Erythroblast (primary cell): Measurements from ENCODE around the gene TXNDC15.
A peak's percentile ranks its signal among the peaks of the same experiment; 100 is the strongest.
"Not testable (repeated sequence)": the region's sequence is repeated elsewhere in the genome, so short reads cannot be mapped to it uniquely, and the experiment has no call there.

Experiments
- DNase-seq, 2 experiments: peaks; one replicate each; lab custom pipeline; 2025; lab: John Stamatoyannopoulos, UW
- GATA1 ChIP-seq: IDR thresholded peaks from 2 replicates; pipeline ENCODE4 v1.6.1; 2011; ENCODE audit warnings: low read depth, mild to moderate bottlenecking, control low read depth, low read length, moderate library complexity
- POLR2A ChIP-seq: IDR thresholded peaks from 2 replicates; pipeline ENCODE4 v1.6.1; 2011; ENCODE audit warnings: mild to moderate bottlenecking, low read length

Gene TXNDC15

DNA sequence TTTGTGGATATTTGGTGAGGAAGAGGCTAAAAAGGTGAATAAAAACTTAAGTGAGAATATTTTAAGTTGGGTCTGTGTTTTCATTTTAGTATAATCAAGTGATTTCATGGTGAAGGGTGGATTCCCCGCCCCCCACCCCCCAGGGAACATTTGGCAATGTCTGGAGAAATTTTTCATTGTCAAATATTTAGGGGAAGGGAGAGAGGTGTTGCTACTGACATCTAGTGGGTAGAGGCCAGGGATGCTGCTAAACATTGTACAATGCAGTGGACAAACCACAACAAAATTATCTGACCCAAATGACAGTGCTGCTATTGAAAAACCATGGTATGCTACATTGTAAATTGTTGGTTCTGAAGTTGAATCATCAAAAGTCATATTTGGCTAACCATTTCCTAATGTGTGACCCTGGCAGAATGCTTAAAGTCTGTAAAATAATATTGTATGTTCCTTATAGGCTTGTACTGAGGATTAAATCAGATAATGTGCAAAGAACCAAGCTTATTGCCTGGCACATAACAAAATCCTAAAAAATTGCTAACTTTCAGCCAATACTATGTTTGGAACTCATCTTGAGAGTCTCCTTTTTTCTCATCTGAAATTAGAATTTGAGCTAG is 22.8 kb upstream of the TXNDC15 start:
- DNase-seq = peak; percentile 33 to 40
- TF ChIP-seq GATA1 (no peak), POLR2A (no peak)

DNA sequence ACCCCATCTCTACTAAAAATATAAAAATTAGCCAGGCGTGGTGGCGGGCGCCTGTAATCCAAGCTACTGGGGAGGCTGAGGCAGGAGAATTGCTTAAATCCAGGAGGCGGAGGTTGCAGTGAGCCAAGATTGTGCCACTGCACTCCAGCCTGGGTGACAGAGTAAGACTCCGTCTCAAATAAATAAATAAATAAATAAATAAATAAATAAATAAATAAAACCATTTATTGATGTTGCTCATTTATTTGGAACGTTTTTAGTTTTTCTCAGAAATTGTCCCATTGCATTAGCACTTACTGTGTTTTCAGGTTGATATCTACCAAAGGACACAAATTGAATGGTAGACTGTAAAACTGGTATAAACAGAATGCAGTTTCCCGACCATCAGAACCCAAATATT is 17.7 kb upstream of the TXNDC15 start:
- not testable (repeated sequence) for DNase-seq

DNA sequence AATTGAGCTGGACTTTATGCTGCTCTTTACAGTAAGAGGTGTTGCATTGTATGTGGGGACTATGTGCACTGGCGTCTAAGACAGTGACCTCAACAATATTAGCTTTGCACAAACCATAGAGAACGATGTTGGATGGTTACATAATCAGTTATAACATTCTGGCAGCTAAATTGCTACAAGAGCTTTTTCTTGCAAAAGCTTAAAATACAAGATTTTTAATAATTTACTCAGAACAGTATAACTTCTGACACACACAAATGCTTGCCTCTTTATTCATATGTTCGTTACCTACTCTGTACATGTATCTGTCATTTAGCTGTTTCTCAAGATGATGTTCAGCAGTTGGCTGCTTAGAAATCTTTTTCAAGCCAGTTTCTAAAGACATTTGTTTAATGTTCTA is 16.8 kb upstream of the TXNDC15 start:
- DNase-seq = no peak
- TF ChIP-seq POLR2A = no peak
- TF ChIP-seq GATA1 = no peak

DNA sequence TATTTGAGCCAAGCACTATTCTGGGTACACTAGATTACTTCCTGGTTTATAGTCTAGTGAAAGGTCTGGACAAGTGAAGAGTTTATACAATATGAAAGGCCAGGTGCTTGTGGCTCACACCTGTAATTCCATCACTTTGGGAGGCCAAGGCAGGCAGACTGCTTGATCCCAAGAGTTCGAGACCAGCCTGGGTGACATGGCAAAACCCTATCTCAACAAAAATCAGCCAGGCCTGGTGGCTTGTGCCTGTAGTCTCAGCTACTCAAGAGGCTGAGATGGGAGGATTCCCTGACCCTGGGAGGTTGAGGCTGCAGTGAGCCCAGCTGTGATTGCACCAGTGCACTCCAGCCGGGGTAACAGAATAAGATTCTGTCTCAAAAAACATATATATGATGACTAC is 9.5 kb upstream of the TXNDC15 start:
- DNase-seq = peak; percentile 35 to 40
- TF ChIP-seq POLR2A = no peak
- TF ChIP-seq GATA1 = no peak

DNA sequence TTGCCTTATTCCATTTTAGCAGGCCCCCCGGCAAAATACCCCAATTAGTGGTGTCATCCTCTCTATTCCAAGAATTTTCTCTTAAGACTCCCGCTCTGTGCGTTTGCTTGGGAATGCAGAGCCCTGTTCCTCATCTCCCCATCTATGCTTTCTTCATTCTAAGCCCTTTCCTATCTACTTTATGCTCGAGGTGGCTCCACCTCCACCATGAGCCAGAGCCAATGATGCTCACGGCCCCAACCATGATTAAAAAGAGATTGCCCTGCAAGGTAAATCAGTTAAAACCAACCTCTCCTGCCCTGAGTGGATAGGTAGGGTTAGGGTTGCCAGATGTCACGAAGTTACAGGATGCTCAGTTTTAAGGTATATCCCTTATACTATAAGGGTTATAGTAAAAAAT is 677 bp upstream of the TXNDC15 start:
- TF ChIP-seq POLR2A (no peak), GATA1 (no peak)
- no peak for DNase-seq

DNA sequence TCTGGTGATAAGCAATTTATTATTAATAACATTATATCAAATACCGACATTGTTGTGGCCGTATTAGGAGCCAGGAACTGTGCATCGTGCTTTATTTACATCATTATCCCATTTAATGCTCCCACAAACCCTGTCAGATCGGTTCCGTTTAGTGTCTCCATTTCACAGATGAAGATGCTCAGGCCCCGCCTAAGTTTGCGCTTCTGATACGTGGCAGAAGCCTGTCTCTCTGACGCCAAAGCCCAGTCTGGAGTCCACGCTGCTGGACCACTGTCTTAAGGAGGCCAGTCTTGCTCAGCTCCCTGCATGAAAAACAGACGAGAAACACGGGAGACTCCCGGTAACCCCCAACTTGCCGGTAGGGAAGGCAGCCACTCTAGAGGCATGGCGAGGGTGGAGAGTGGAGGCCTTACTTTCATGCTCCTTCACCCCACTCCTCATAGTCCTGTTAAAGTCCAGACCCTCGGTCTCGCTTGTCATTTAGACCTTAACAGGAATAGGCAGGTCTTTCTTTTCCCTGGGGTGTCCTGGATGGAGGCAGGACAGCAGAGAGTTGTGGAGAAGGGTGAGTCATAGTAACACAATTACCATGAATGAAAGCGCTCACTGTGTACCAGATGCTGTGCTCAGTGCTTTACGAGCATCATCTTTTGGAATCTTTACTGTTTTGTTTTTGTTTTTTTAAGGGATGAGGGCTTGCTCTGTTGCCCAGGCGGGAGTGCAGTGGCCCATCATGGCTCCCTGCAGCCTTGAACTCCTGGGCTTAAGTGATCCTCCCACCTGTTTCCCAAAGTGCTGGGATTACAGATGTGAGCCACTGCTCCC is 872 bp downstream of the TXNDC15 start:
- peak; percentile 70 to 71 for DNase-seq

DNA sequence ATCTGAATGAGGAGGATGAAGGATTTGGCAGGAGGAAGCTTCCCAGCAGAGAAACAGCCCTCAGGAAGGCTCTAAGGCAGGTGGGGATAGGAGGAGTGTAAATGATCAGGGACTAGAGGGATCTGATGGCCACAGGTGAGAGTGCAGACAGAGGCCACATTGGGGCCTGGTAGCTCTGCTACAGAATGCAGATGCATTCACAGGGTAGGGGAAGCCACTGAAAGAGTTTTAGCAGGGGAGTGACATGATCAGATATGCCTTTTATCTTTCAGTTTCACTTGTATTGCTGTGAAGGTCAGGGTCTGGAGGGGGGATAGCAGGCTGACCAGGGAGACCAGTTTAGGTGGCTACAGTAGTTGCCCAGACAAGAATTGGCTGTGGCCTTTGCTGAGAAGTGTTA is 3.0 kb downstream of the TXNDC15 start:
- TF ChIP-seq GATA1 = no peak
- no peak for TF ChIP-seq POLR2A
- peak; percentile 55 to 81 for DNase-seq

More for the DNA sequence above, 872 bp downstream of the TXNDC15 start:
- no peak for TF ChIP-seq GATA1
- no peak for TF ChIP-seq POLR2A

DNA sequence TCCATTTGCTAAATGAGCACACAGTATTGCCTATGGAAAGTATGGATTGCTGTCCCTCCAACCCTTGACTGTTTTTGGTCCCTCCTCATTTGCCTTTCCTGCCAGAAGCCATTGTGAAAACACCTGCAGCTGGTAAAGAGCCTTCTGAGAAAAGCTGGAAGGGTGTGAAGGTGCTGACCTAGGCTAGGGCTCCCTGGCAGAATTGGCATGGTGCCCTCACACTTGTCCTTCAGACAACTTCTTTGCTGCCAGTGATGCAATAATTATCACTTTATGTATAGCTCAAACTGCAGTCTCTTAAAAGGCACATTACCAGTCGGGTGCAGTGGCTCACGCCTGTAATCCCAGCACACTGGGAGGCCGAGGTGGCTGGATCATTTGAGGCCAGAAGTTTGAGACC is 4.2 kb downstream of the TXNDC15 start:
- DNase-seq = peak; percentile 29 to 32
- TF ChIP-seq GATA1 (no peak), POLR2A (no peak)

DNA sequence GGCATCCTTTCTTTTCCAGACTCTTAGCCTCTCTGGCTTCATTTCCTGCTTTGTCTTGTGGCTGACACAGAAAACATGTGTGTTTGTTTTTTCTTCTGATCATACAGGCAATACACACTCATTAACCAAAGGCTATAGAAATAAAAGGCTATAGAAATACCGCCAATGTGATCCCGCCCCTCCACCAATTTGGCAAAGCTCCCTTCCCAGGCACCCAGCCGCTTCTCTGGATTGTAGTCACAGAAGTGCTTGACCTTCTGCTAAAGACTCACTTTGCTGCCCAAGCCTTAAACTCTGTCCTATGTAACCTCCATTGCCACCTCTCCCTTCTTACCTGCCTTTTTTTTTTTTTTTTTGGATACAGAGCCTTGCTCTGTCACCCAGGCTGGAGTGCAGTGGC is 5.3 kb downstream of the TXNDC15 start:
- no peak for DNase-seq
- TF ChIP-seq POLR2A = no peak

DNA sequence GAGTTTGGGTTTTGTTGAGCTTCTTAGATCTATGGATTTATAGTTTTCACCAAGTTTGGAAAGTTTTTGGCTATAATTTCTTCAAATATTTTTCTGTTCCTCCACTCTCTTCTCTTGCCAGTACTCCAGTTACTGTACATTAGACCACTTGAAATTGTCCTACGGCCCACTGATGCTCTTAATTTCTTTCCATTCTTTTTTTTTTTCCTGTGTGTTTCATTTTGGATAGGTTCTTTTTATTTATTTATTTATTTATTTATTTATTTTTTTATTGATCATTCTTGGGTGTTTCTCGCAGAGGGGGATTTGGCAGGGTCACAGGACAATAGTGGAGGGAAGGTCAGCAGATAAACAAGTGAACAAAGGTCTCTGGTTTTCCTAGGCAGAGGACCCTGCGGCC is 6.8 kb downstream of the TXNDC15 start:
- DNase-seq = not testable (repeated sequence)

DNA sequence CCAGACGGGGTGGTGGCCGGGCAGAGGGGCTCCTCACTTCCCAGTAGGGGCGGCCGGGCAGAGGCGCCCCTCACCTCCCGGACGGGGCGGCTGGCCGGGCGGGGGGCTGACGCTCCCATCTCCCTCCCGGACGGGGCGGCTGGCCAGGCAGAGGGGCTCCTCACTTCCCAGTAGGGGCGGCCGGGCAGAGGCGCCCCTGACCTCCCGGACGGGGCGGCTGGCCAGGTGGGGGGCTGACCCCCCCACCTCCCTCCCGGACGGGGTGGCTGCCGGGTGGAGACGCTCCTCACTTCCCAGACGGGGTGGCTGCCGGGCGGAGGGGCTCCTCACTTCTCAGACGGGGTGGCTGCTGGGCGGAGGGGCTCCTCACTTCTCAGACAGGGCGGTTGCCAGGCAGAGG is 7.5 kb downstream of the TXNDC15 start:
- not testable (repeated sequence) for DNase-seq

DNA sequence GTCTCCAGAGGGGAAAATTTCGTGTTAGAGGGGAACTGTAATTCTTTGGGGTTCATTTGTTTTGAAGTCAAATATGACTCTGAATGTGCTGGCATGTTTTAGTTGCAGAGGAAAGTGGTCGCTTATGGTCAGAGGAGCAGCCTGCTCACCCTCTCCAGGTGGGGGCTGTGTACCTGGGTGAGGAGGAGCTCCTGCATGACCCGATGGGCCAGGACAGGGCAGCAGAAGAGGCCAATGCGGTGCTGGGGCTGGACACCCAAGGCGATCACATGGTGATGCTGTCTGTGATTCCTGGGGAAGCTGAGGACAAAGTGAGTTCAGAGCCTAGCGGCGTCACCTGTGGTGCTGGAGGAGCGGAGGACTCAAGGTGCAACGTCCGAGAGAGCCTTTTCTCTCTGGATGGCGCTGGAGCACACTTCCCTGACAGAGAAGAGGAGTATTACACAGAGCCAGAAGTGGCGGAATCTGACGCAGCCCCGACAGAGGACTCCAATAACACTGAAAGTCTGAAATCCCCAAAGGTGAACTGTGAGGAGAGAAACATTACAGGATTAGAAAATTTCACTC is 13.5 kb downstream of the TXNDC15 start:
- no peak for DNase-seq
- TF ChIP-seq POLR2A = no peak
- TF ChIP-seq GATA1 = no peak

DNA sequence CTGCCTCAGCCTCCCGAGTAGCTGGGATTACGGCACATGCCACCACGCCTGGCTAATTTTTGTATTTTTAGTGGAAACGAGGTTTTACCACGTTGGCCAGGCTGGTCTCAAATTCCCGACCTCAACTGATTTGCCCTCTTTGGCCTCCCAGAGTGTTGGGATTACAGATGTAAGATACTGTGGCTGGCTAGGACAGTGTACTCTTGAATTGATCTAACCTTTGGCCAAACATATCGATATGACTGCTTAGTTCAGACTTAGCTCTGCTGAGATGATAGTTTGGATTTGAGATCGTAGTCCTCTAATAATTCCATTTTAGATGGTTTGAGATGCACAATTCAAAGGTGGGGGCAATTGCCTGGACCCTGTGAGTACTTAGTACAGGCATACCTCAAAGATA is 15.2 kb downstream of the TXNDC15 start:
- TF ChIP-seq GATA1 (no peak), POLR2A (no peak)
- no peak for DNase-seq

DNA sequence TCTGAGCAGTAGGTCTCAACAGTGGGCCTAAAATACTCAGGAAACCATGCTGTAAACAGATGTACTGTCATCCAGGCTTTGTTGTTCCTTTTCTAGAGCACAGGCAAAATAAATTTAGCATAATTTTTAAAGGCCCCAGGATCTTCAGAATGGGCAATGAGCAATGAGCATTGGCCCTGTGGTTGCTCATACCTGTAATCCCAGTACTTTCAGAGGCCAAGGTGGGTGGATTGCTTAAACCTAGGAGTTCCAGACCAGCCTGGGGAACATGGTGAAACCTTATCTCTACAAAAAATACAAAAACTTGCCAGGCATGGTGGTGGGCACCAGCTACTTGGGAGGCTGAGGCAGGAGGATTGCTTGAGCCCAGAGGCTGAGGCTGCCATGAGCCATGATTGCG is 17.3 kb downstream of the TXNDC15 start:
- DNase-seq = no peak
- TF ChIP-seq GATA1 = no peak

DNA sequence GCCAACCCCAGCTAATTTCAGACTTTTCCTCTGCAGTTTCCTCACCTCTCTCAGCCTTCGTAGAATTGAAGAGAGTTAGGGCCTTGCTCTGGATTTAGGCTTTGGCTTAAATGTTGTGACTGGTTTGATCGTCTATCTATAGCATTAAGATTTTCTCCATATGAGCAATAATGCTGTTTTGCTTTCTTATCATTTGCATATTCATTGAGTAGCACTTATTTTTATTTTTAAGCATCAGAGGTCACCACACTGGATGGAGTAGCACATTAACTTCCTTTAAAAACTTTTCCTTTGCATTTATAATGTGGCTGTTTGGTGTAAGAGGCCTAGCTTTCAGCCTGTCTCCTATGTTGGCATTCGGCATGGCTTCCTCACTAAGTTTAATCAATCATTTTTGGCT is 18.1 kb downstream of the TXNDC15 start:
- DNase-seq = no peak
- no peak for TF ChIP-seq POLR2A
- no peak for TF ChIP-seq GATA1

DNA sequence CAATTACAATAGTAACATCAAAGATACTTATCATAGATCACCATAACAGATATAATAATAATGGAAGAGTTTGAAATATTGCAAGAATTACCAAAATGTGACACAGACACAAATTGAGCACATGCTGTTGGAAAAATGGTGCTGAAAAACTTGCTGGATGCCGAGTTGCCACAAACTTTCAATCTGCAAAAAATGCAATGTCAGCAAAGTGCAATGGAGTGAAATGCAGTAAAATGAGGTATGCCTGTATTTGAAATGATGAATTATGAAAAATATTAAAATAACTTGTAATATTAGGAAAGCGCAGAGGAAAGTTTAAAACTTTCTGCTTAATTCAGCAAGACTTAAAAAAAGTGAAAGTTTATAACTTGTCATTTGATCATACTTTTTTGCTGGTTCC is 18.8 kb downstream of the TXNDC15 start:
- TF ChIP-seq GATA1 (no peak), POLR2A (no peak)
- no peak for DNase-seq
